COLO829 (cell line): ENCODE measurements around the gene F2.
"Not testable (repeated sequence)": the region's sequence is repeated elsewhere in the genome, so short reads cannot be mapped to it uniquely, and the experiment has no call there.

Source experiments
- DNase-seq: peaks from one replicate; pipeline ENCODE4 v3.0.0; 2012; ENCODE audit warnings: low spot score

Gene F2

DNA sequence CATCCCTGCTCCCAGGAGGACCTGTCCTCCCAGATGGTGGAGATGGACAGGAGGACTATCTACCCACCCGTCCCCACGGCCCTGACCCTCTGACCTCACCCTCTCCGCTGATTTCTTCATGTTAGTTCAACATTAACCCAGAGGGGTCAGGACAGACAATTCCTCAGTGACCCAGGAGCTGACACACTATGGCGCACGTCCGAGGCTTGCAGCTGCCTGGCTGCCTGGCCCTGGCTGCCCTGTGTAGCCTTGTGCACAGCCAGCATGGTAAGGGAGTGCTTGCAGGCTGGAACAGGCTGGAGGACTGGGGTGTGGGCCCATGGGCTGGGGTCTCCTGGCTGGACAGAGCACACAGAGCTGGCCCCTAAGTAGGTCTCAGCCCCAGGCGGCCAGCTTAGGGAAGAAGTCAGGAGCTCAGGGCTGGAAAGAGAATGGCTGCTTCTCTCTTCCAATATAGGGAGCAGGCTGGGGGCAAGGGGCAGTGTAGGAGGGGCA lies at the start of gene F2:
TSS of gene F2 (plus strand) at position 166 of the 495 bp plus-strand sequence. CDS start at position 189, 23 bp downstream.
- DNase-seq: no peak

DNA sequence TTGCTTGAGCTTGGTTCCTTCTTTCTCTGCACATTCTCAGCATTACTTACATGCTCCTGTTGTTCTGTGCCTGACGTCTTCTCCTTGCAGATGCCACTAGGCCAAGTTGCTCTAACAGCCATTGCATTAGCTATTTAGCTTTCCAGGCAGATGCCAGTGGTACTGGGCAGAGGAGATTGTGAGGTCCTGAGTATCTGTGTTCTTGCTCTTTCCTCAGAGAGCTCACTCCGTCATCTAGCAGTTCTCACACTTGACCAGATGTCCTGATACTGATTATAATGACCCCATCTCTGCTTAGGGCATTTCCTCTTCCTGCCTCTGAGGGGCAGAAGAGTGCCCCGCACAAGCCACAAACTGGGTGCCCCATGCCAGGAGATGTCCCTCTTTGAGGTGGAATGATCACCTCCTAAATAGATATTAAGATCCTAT lies 49.3 kb upstream of the F2 start:
- no peak for DNase-seq

DNA sequence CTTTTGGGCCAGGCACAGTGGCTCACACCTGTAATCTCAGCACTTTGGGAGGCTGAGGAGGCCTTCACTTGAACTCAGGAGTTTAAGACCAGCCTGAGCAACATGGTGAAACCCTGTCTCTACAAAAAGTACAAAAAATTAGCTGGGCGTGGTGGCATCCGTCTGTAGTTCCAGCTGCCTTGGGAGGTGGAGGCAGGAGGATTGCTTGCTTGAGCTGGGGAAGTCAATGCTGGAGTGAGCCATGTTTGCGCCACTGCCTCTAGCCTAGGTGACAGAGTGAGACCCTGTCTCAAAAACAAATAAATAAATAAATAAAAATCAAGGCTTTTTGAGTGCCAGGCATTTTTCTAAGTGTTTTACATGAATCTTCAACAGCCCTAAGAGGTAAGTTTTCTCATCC lies 48.5 kb upstream of the F2 start:
- DNase-seq: not testable (repeated sequence)

DNA sequence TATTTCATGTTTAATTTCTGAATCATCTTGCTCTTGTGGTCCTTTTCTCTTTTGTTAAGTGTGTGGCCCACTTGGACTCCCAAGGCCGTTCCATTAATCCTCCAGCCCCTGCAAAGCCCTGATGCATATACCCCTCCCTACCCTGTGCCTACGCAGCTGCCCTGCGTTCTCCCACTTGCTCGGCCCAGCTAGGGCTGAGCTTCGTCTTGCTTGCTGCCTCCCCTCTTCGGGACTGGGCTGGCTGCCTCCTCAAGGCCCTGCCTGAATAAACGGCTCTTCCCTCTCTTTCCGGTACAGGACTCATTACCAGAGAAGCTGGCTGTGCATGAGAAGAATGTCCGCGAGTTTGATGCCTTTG lies 47.1 kb upstream of the F2 start:
- no peak for DNase-seq

DNA sequence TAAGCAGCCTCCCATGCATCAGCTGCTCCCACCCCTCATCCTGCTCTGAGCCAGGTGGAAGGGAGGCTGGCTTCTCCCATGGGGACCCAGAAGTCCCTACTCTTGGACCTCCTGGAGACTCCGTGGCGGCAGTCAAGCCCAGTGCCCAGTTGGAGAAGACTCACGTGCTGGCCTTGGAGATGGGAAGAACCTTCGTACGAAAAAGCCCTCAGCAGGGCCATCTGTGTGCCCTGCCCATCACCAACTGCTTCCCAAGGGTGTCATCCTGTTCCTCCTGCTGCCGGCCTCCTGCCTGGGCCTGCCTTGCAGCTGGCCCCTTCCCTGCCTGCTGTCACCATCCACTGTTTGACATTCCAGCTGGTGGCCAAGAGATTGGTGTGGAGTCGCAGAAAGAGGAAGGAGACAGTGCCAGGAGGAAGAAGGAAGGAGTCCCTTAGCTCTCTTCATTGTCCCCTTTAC lies 46.6 kb upstream of the F2 start:
- DNase-seq: no peak

DNA sequence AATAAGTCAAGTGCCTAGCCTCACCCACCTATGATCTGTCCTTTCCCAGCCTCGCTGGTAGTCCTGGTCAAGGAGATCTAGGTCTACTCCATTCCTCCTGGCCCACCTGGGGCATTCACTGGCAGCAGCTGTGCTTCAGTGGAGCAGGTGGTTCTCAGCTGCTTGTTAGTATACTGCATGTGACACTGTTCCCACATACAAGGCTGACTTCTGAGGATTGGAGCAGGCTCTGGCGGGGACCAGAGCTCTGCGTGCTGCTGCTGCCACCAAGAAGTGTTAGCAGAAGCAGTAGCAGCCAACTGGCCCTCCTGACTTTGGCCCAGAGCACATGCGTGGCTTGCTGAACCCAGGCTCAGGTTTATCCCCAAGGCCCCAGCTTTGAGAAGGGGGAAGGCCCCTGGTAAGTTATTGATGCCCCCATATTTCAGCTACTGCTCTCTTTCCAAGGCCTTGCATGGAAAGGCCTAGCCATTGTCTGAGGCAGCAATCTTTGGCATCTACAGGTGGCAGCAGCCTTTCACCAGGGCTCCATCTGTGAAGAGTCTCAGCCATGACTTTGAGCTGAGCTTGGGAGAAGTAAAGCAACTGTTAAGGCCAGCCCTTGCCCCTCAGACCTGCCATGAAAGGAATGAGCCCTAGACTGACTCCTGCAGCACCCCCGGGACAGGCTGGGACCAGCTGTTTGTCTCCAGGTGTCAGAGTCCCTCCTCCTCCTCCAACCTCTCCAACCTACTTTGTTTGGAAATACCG lies 45.1 kb upstream of the F2 start:
- DNase-seq: no peak

DNA sequence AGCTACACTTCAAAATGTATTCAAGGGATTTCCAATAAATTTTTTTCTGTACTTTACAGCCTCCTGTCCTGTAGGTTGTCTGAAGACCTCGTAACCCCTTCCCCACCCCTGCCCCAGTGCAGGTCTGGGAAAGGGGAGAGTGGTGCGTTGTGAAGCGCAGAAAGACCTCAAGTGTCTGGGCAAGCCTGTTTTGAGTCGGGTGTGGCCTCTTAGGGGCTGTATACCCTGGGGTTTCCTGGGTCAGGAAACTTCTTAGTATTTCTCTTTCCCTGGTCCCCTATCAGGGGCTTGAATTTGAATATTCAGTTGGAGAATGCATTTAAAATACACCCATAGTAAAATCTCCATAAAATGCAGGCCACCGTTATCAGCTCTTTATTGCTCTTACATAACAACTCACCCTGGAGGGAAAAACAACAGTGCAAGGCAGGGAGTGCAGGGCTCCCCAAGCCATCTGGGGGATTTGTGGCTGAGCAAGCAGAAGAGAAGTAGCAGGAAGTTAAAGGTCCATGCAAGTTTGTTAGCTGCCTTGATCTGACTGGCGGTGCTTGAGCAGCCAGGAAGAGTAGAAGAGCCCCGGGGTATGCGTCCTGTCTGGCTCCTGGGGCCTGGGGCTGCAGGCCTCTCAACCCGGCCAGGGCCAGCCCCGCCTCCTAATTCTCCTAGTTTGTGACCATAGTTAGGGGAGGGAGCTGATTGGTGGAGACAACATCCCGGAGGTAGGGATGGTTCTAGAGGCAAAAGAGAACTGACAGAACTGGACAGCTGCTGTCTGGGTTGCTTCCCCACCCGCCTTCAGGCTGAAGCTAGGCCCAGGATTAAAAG lies 44.3 kb upstream of the F2 start:
- DNase-seq: no peak

DNA sequence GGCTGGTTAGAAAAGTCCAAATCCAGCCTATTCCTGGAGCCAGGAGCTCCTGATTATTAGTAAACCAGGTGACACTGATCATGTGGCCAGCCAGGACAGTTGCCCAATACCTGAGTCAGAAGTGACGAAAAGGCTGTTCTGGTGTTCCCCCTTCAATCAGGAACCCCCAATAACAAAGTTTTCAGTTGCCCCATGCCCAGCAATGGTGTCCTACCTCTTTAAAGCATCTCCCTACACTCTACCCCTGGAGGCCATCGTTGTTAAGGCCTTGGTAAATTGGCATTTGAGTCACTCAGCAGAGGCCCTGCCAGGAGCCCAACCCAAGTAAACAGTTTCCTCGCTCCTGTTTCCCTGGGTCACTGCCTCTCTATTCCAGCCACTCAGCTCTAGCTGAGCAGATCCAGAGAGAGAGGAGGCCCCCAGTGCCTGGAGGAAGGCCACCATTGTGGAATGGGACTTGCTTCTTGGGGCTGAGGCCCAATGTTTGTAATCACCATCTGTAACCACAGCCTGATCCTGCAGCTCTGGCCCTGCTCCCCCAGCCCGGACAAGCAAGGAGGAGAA lies 43.6 kb upstream of the F2 start:
- no peak for DNase-seq

DNA sequence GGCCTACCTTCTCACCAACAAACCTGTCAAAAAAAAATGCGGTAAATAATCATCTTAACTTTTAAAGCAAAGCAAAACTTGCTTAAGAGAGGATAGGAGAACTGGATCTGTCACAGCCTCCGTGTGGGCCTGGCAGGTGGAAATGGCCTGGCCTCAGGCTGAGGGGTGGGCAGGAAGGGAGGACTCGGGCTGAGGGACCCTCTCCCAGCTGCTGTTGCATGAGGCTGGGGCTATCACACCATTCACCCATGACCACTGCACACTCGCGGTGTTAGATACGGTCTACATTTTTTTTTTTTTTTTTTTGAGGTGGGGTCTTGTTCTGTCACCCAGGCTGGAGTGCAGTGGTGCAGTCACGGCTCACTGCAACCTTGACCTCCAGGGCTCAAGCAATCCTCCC lies 43.1 kb upstream of the F2 start:
- no peak for DNase-seq

DNA sequence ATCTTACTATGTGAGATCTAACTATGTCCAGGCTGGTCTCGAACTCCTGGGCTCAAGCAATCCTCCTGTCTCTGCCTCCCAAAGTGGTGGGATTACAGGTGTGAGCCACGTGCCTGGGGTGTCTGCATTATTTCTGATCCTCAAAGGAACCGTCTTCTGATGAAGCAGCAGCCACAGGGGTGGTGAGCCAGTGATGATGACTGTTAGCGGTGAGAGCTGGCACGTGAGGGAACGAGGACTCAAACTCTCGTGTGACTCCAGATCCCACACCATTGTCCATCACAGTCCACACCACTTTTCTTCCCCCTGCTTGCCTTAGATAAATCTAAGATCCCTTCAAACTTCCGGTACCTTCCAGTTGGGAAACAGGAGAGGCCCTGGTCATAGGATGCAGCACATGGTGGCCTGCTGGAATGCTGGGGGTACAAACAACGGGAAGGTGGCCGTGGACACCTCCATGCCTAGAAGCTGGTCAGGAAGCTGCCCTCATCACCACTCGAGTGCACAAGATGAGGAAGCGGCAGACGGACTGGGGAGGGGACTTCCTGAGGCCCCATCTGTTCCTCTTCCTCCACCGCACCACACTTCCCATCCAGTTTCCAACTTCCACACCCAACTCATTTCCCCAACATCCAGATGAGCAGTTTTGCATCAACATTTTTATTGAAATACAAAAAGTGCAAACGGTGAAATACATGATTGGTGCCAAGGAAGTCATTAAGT lies 42.4 kb upstream of the F2 start:
- DNase-seq: no peak

DNA sequence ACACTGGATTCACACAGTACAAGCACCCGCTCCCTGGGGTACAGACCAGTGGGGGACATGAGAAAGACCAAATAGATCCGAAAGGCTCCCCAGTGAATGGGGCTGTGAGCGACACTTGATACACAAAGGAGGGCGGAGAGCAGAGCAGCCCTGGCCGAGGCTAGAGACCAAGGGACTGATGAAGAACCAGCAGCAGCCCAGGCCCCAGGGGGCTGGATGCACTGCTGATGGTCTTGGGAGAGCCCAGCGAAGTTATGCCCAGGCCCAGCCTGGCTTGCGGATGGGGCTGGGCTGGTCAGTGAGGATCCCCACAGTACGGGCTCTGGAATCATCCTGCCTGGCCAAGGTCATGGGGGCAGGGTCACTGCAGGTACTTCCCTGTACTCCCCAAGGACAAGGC lies 41.8 kb upstream of the F2 start:
- no peak for DNase-seq

DNA sequence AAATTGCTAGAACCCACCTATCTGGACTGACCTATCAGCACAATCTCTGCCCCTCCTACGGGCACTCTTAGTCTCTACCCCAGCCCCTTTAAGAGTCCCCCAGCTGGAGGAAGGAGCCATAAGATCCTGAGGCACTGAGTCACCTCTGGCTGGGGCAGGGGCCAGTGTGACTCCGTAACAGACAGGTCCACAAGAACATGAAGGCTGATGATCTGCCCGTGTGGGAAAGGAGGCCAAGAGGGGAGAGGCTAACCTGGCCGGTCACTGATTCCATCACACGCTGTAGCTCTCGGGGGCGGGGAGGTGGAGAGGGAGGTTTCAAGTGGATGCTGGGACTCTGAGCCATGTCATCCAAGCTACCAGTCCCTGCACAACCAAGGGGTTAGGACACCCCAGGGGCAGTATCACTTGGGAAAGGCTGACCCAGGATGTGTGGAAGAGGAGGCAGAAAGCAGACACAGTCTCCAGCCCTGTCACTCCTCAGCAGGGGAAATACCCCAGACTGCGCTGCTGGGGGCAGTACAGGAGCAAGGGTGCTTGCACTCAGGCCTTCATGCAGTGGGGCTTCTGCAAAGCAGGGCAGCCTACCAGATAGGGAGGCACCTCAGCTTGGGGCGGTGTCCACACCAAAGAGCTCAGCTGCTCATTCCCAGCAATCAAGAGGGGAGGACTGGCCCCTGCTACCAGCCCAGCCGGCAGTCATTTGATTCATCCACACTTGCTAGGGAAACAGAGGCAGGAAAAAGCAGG lies 40.8 kb upstream of the F2 start:
- DNase-seq: no peak

DNA sequence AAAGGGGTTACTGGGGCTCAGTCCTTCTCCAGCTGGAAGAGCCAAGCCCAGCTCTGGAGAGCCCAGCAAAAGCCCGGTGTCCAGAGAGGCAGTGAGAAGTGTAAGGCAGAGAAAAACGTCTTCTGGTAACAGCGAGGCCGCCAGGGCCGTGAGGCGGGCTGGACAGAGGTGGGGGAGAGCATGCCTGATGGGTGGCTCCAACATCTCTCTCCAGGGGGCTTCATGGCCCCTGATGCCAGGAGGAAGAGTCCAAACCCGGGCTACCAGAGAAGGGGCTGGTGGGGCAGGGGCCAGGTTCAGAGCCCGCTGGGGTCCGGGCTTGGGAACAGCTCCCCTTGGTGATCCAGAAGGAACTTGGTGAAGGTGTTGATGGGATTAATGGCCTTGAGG lies 40.3 kb upstream of the F2 start:
- no peak for DNase-seq

DNA sequence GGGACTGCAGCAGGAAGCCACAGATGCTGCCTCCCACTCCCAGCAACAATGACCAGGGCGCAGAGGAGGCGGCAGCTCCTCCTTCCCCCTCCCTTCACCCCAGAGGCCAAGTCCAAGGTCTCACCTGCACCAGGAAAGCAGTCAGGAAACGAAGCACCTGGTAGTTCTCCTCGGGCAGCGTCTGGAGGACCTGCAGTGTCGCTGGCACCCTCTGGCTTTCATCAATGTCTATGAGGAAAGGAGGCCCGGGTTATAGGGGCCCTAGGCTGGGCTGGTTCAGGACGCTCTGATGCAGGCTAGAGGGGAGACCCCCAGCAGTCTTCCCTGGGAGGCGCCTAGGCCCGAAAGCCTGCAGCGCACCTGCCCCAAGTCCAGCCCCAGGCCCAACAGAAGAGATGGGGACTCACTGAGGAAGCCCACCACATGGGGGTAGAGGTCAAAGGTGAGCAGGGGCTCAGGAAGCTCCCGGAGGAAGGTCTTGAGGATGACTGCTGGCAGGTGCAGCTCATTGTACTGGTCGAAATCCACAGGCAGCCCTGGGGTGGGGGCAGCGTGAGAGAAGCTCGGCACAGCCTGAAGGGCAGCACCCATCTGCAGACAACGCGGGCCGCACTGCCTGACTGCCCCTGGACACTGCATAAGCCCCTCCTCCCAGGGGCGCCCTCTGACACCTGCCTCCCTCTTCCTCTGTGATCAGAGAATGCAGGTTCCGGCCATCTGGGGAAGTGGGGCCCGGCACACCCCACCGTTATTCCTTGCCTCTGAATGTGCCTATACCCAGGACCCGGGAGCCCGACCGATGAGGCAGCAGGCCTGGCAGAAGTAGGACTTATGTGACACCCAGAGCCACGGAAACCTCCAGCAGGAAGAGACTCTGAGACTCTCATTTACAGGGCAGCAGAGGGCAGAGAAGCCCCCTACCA lies 39.5 kb upstream of the F2 start:
- DNase-seq: no peak

DNA sequence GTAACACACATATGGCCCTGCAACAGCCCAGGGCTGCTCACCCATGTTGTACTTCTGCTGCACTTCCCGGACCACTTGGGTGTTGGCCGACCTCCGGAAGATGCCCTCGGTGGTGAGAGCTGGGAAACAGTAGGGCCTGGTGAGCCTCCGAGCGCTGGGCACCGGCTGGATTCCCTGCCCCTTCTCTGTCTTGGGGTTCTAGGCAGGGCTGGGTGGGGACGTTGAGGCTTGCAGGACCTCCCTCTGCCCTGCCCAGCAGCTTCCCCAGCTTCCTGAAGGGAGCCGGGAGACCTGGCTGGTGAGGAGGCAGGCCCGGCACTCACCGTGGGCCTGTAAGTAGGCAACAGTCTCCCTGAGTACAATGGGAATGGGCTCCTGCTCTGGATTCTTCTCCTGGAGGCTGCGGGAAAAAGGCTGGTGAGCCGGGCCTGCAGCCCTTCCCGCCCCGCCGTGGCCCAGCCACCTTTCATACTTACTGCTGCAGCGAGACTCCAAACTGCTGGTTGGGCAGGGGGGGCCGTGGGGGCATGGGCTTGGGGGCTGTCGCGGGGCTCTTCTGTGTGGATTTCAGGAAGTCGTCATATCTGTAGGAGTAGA lies 38.8 kb upstream of the F2 start:
- DNase-seq: no peak

DNA sequence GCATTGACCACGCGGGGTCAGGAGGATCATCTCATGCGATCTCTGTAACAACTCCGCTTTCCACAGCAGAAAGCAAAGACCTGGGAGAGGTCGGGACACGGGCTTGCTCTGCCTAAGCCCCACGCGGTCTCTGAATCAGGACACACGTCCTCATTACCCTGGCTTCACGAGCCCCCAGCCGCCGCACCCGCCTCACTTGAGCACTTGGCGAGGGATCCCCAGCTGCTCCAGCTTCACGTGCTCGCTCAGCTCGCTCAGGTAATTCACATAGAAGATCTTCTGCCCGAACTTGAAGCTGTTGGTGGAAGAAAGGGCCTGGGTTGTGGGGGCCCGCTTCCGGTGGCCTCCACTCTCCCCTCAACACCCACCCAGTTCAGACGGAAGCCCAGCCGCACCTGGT lies 38.2 kb upstream of the F2 start:
- DNase-seq: no peak

DNA sequence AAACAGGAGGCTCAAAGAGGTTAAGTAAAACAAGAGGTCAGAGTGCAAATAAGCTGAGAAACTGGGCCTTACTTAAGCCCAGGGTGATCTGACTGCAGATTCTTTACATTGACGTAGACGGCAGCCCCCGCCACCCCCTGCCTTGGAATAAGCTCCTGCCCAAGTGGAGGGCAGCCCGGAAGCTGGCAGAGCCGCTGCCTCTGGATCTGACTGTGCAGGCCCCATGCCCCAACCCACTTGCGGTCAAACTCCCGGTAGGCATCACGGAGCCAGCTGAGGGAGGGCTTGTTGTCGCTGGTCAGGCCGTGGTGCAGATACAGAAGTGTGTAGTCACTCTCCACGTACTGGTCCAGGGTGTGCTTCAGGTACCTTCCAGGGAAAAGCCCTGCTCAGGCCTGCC lies 37.2 kb upstream of the F2 start:
- no peak for DNase-seq

DNA sequence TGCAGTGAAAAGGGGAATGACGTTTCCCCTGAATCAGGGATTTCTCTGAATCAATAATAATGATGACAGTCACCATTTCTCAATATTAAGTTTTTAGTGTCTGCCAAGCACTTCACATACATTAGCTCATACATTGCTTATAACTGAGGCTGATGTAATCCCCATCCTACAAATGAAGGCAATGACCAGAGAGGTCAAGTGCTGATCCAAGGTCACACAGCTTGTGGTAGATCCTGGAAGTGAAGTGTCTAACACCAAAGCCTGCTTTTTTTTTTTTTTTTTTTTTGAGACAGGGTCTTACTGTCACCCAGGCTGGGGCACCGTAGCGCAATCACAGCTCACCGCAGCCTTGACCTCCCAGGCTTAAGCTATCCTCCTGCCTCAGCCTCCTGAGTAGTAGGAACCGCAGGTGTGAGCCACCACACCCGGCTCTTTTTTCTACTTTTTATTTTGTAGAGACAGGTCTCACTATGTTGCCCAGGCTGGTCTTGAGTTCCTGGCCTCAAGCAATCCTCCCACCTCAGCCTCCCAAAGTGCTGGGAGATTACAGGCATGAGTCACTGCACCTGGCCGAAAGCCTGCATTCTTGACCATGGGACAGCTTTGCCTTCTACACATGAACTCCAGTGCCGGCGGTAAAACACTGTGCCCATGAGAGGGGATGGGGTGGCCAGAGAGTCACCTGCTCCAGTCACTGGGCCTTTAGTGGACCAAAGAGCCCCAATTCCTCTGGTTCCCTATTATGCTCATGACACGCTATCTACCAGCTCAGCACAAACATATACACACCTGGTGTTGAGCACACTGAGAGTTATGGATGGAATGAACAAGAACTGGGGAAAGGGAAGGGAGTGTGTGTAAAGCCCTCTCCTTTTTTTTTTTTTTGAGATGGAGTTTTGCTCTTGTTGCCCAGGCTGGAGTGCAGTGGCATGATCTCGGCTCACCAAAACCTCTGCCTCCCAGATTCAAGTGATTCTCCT lies 36.0 kb upstream of the F2 start:
- no peak for DNase-seq

DNA sequence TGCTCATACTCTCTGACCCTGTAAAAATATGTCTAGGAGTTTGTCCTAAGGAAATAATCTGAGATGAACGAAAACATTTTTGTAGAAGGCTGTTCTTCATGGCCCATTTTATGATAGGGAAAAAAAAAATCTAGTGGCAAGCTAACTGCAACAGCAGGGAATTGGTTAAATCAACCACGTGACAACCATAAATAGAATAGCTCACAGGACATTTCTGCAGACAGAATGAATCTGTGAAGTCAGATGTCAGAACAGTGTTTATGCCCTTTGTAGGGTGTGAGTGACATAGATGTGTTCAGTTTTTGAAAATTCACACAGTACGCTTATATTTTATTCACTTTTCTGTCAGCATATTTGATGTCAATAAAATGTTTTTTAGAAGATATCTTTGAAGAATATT lies 34.6 kb upstream of the F2 start:
- peak; percentile 28 for DNase-seq
